GM23338 (cell line): ENCODE measurements around the gene BCAS1. TPM values are rescaled to one million over a fixed set of nuclear protein-coding genes. Genes with fewer than 3 reads are reported as not detected.

Experiments used
- ATAC-seq: fragments of 200-7000 bp; cut with Tn5 transposase; 3 replicates; pipeline ENCODE4 v1.9.1; 2020
- DNase-seq: peaks from one replicate; pipeline ENCODE4 v3.0.0-alpha.2; 2015; ENCODE audit warnings: low spot score
- H2AFZ ChIP-seq: fragments of 200-600 bp; sonication (generic); 2 replicates; pipeline ENCODE4 v1.8.0; 2016; ENCODE audit warnings: antibody characterized with exemption, mild to moderate bottlenecking, moderate library complexity
- H3F3A ChIP-seq: fragments of 200-600 bp; sonication (generic); replicated peaks from 2 replicates; pipeline ENCODE4 v1.8.0; 2017; ENCODE audit warnings: antibody characterized with exemption, mixed run types, low read depth
- H3K27ac ChIP-seq: fragments of 200-600 bp; sonication (generic); 2 replicates; pipeline ENCODE4 v1.6.1; 2016; ENCODE audit warnings: low read depth
- H3K27me3 ChIP-seq: fragments of 200-600 bp; sonication (generic); 2 replicates; pipeline ENCODE4 v1.8.0; 2016; ENCODE audit warnings: mild to moderate bottlenecking, mixed run types, moderate library complexity; ENCODE audit not compliant: insufficient read depth
- H3K36me3 ChIP-seq: fragments of 200-600 bp; sonication (generic); 2 replicates; pipeline ENCODE4 v1.8.0; 2016; ENCODE audit warnings: mild to moderate bottlenecking; ENCODE audit not compliant: insufficient read depth
- H3K4me1 ChIP-seq: fragments of 200-600 bp; sonication (generic); 2 replicates; pipeline ENCODE4 v1.8.0; 2016; ENCODE audit warnings: mild to moderate bottlenecking, moderate library complexity; ENCODE audit not compliant: insufficient read depth
- H3K4me2 ChIP-seq: fragments of 200-600 bp; sonication (generic); 2 replicates; pipeline ENCODE4 v1.7.1; 2017; ENCODE audit warnings: mixed run types
- H3K4me3 ChIP-seq: fragments of 200-600 bp; sonication (generic); 2 replicates; pipeline ENCODE4 v1.6.1; 2016; ENCODE audit warnings: mixed run types
- H3K79me2 ChIP-seq: fragments of 200-600 bp; sonication (generic); replicated peaks from 2 replicates; pipeline ENCODE4 v1.8.0; 2017; ENCODE audit warnings: mild to moderate bottlenecking; ENCODE audit not compliant: insufficient read depth
- H3K9me2 ChIP-seq: fragments of 200-600 bp; sonication (generic); 2 replicates; pipeline ENCODE4 v1.8.0; 2017; ENCODE audit not compliant: insufficient read depth
- H4K20me1 ChIP-seq: fragments of 200-600 bp; sonication (generic); replicated peaks from 2 replicates; pipeline ENCODE4 v1.8.0; 2017; ENCODE audit warnings: mild to moderate bottlenecking; ENCODE audit not compliant: insufficient read depth
- H3K27ac Mint-ChIP-seq: 2 replicates; pipeline ENCODE4 v1.8.0; 2020; ENCODE audit warnings: inconsistent platforms, mild to moderate bottlenecking, moderate library complexity, mixed read lengths
- H3K27me3 Mint-ChIP-seq: 3 replicates; pipeline ENCODE4 v1.8.0; 2022; ENCODE audit warnings: low read depth, mild to moderate bottlenecking, moderate library complexity, mixed read lengths, inconsistent platforms; ENCODE audit not compliant: insufficient read depth, poor library complexity
- H3K36me3 Mint-ChIP-seq: 3 replicates; pipeline ENCODE4 v1.8.0; 2021; ENCODE audit warnings: low read depth, mild to moderate bottlenecking, inconsistent platforms, moderate library complexity, mixed read lengths
- H3K4me1 Mint-ChIP-seq: 3 replicates; pipeline ENCODE4 v1.8.0; 2020; ENCODE audit warnings: mild to moderate bottlenecking, inconsistent platforms, mixed read lengths
- H3K4me3 Mint-ChIP-seq: 3 replicates; pipeline ENCODE4 v1.8.0; 2021; ENCODE audit warnings: moderate library complexity, mild to moderate bottlenecking, inconsistent platforms, mixed read lengths
- H3K9me3 Mint-ChIP-seq: 3 replicates; pipeline ENCODE4 v1.8.0; 2020; ENCODE audit warnings: moderate library complexity, mild to moderate bottlenecking, inconsistent platforms, mixed read lengths
- CREB1 ChIP-seq: fragments of 250-450 bp; sonication (Bioruptor Pico); IDR thresholded peaks from 2 replicates; pipeline ENCODE4 v1.5.0; 2020; ENCODE audit warnings: low read depth, mild to moderate bottlenecking, moderate library complexity
- EZH2 ChIP-seq: fragments of 200-600 bp; sonication (generic); IDR thresholded peaks from one replicate; pipeline ENCODE4 v1.8.0; 2017; ENCODE audit warnings: antibody characterized with exemption, mild to moderate bottlenecking, low read depth; ENCODE audit not compliant: unreplicated experiment
- EZH2phosphoT487 ChIP-seq: fragments of 200-600 bp; sonication (generic); IDR thresholded peaks from one replicate; pipeline ENCODE4 v1.8.1; 2018; ENCODE audit warnings: antibody characterized with exemption; ENCODE audit not compliant: unreplicated experiment
- JUNB ChIP-seq: IDR thresholded peaks from one replicate; pipeline ENCODE4 v1.6.1; 2016; ENCODE audit warnings: antibody characterized with exemption; ENCODE audit not compliant: unreplicated experiment
- NANOG ChIP-seq: IDR thresholded peaks from 2 replicates; pipeline ENCODE4 v1.6.1; 2016; ENCODE audit warnings: antibody characterized with exemption, borderline replicate concordance
- POLR2AphosphoS5 ChIP-seq: IDR thresholded peaks from 2 replicates; pipeline ENCODE4 v1.6.1; 2016; ENCODE audit warnings: antibody characterized with exemption, low read depth
- STAT1 ChIP-seq: IDR thresholded peaks from one replicate; pipeline ENCODE4 v1.6.1; 2016; ENCODE audit warnings: antibody characterized with exemption; ENCODE audit not compliant: unreplicated experiment
- ZNF114 ChIP-seq: fragments of 250-450 bp; sonication (Bioruptor Pico); IDR thresholded peaks from 2 replicates; pipeline ENCODE4 v1.5.0; 2020; ENCODE audit warnings: mild to moderate bottlenecking, moderate library complexity
- ZNF331 ChIP-seq: fragments of 250-450 bp; sonication (Bioruptor Pico); IDR thresholded peaks from 2 replicates; pipeline ENCODE4 v1.5.0; 2020; ENCODE audit warnings: low read depth, mild to moderate bottlenecking, moderate library complexity
- polyA plus RNA-seq: library from polyadenylated mRNA; unstranded; fragments of >200 nt; fragmentation: Nextera tagmentation; extraction: Ambion mirVana; gene quantifications from 2 replicates; pipeline ENCODE4 v1.2.1, GENCODE V29; 2016
- total RNA-seq: library from RNA; depleted of rRNA; stranded (reverse); fragments of >200 nt; shearing (Covaris generic); gene quantifications from 2 replicates; pipeline ENCODE4 v1.2.3, GENCODE V29; 2014
- TF ChIP-seq, protein P1 (sequence below): IDR thresholded peaks from one replicate; pipeline ENCODE4 v1.6.1; 2018; ENCODE audit warnings: antibody characterized with exemption; ENCODE audit not compliant: unreplicated experiment
- TF ChIP-seq, protein P2 (sequence below), 2 experiments: fragments of 200-600 bp in 1 of 2; sonication (generic) in 1 of 2; conservative IDR thresholded peaks; 2 replicates each; pipeline versions ENCODE4 v1.5.1 to v1.6.1; 2016 to 2017; ENCODE audit warnings: antibody characterized with exemption in 2 of 2, low read depth in 2 of 2, mild to moderate bottlenecking in 2 of 2, moderate library complexity in 1 of 2
- TF ChIP-seq, protein P3 (sequence below): fragments of 250-450 bp; sonication (Bioruptor Pico); IDR thresholded peaks from 2 replicates; pipeline ENCODE4 v1.5.0; 2020; ENCODE audit warnings: mild to moderate bottlenecking, moderate library complexity
- TF ChIP-seq, protein P4 (sequence below): IDR thresholded peaks from 2 replicates; pipeline ENCODE4 v1.6.1; 2016; ENCODE audit warnings: antibody characterized with exemption

The BCAS1 gene
- total and polyA plus RNA-seq, 2 experiments from 2014 or later = 0.17 to 0.19 TPM

DNA sequence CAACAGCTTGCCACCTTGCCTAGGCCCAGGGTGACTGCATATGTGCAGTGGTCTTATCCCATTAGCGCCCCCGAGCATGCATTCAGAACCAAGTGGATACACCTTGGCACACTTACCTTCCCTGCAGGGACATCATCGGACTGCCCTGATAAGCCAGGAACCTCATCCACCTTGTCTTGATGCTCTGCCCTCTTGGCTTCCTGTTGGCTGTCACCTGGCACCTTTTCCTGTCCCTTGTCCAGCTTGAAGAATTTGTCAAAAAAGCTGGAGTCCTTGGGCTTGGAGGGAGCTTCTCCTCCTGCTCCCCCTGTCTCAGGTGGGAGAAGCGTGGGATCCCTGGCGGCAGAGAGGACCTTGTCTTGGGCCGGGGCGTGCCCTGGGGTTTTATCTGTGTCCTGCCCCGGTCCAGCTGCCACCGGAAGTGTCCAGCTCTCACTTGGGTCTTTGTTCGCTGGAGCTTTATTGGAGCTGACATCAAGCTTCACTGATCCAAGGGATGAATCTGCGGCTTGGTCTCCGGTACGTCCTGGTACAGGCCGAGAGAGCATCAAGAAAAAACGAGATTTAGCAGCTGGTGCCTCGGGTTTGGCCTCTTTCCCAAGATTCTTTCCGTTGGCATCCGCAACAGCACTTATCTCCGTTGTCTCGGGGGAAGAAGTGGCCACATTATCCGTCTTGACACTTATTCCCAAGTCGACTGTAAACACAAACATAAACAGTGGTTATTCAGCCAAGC is 42.0 kb downstream of the BCAS1 start:
- Mint-ChIP-seq H3K27ac (no peak overlapping the region), H3K4me1 (peaks cover 14% of the 10 kb centered on the region; the same call in 2 of the 3 replicates), H3K9me3 (no peaks in the 10 kb centered on the region), H3K4me3 (no peak overlapping the region), H3K27me3 (no peaks in the 10 kb centered on the region), H3K36me3 (no peaks in the 10 kb centered on the region)
- ATAC-seq (no peak), DNase-seq (no peak)
- no peaks in the 10 kb centered on the region; the same call in 1 of the 2 replicates for H3K9me2 ChIP-seq
- no peak for TF ChIP-seq EZH2phosphoT487
- TF ChIP-seq JUNB = no peak
- no peak for TF ChIP-seq STAT1
- TF ChIP-seq NANOG = no peak
- TF ChIP-seq, protein P1, sequence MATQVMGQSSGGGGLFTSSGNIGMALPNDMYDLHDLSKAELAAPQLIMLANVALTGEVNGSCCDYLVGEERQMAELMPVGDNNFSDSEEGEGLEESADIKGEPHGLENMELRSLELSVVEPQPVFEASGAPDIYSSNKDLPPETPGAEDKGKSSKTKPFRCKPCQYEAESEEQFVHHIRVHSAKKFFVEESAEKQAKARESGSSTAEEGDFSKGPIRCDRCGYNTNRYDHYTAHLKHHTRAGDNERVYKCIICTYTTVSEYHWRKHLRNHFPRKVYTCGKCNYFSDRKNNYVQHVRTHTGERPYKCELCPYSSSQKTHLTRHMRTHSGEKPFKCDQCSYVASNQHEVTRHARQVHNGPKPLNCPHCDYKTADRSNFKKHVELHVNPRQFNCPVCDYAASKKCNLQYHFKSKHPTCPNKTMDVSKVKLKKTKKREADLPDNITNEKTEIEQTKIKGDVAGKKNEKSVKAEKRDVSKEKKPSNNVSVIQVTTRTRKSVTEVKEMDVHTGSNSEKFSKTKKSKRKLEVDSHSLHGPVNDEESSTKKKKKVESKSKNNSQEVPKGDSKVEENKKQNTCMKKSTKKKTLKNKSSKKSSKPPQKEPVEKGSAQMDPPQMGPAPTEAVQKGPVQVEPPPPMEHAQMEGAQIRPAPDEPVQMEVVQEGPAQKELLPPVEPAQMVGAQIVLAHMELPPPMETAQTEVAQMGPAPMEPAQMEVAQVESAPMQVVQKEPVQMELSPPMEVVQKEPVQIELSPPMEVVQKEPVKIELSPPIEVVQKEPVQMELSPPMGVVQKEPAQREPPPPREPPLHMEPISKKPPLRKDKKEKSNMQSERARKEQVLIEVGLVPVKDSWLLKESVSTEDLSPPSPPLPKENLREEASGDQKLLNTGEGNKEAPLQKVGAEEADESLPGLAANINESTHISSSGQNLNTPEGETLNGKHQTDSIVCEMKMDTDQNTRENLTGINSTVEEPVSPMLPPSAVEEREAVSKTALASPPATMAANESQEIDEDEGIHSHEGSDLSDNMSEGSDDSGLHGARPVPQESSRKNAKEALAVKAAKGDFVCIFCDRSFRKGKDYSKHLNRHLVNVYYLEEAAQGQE = no peak
- no peak for TF ChIP-seq ZNF114 (CRISPR knock-in tag)
- TF ChIP-seq CREB1 (CRISPR knock-in tag) = no peak
- TF ChIP-seq, protein P2, sequence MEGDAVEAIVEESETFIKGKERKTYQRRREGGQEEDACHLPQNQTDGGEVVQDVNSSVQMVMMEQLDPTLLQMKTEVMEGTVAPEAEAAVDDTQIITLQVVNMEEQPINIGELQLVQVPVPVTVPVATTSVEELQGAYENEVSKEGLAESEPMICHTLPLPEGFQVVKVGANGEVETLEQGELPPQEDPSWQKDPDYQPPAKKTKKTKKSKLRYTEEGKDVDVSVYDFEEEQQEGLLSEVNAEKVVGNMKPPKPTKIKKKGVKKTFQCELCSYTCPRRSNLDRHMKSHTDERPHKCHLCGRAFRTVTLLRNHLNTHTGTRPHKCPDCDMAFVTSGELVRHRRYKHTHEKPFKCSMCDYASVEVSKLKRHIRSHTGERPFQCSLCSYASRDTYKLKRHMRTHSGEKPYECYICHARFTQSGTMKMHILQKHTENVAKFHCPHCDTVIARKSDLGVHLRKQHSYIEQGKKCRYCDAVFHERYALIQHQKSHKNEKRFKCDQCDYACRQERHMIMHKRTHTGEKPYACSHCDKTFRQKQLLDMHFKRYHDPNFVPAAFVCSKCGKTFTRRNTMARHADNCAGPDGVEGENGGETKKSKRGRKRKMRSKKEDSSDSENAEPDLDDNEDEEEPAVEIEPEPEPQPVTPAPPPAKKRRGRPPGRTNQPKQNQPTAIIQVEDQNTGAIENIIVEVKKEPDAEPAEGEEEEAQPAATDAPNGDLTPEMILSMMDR (conservative IDR thresholded peaks at IDR 0.05; ENCODE audit: low read depth in 2 of 2) = no peak
- TF ChIP-seq, protein P3, sequence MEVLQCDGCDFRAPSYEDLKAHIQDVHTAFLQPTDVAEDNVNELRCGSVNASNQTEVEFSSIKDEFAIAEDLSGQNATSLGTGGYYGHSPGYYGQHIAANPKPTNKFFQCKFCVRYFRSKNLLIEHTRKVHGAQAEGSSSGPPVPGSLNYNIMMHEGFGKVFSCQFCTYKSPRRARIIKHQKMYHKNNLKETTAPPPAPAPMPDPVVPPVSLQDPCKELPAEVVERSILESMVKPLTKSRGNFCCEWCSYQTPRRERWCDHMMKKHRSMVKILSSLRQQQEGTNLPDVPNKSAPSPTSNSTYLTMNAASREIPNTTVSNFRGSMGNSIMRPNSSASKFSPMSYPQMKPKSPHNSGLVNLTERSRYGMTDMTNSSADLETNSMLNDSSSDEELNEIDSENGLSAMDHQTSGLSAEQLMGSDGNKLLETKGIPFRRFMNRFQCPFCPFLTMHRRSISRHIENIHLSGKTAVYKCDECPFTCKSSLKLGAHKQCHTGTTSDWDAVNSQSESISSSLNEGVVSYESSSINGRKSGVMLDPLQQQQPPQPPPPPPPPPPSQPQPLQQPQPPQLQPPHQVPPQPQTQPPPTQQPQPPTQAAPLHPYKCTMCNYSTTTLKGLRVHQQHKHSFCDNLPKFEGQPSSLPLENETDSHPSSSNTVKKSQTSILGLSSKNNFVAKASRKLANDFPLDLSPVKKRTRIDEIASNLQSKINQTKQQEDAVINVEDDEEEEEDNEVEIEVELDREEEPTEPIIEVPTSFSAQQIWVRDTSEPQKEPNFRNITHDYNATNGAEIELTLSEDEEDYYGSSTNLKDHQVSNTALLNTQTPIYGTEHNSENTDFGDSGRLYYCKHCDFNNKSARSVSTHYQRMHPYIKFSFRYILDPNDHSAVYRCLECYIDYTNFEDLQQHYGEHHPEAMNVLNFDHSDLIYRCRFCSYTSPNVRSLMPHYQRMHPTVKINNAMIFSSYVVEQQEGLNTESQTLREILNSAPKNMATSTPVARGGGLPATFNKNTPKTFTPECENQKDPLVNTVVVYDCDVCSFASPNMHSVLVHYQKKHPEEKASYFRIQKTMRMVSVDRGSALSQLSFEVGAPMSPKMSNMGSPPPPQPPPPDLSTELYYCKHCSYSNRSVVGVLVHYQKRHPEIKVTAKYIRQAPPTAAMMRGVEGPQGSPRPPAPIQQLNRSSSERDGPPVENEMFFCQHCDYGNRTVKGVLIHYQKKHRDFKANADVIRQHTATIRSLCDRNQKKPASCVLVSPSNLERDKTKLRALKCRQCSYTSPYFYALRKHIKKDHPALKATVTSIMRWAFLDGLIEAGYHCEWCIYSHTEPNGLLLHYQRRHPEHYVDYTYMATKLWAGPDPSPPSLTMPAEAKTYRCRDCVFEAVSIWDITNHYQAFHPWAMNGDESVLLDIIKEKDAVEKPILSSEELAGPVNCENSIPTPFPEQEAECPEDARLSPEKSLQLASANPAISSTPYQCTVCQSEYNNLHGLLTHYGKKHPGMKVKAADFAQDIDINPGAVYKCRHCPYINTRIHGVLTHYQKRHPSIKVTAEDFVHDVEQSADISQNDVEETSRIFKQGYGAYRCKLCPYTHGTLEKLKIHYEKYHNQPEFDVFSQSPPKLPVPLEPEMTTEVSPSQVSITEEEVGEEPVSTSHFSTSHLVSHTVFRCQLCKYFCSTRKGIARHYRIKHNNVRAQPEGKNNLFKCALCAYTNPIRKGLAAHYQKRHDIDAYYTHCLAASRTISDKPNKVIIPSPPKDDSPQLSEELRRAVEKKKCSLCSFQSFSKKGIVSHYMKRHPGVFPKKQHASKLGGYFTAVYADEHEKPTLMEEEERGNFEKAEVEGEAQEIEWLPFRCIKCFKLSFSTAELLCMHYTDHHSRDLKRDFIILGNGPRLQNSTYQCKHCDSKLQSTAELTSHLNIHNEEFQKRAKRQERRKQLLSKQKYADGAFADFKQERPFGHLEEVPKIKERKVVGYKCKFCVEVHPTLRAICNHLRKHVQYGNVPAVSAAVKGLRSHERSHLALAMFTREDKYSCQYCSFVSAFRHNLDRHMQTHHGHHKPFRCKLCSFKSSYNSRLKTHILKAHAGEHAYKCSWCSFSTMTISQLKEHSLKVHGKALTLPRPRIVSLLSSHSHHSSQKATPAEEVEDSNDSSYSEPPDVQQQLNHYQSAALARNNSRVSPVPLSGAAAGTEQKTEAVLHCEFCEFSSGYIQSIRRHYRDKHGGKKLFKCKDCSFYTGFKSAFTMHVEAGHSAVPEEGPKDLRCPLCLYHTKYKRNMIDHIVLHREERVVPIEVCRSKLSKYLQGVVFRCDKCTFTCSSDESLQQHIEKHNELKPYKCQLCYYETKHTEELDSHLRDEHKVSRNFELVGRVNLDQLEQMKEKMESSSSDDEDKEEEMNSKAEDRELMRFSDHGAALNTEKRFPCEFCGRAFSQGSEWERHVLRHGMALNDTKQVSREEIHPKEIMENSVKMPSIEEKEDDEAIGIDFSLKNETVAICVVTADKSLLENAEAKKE = no peak
- TF ChIP-seq POLR2AphosphoS5 = no peak
- TF ChIP-seq, protein P4, sequence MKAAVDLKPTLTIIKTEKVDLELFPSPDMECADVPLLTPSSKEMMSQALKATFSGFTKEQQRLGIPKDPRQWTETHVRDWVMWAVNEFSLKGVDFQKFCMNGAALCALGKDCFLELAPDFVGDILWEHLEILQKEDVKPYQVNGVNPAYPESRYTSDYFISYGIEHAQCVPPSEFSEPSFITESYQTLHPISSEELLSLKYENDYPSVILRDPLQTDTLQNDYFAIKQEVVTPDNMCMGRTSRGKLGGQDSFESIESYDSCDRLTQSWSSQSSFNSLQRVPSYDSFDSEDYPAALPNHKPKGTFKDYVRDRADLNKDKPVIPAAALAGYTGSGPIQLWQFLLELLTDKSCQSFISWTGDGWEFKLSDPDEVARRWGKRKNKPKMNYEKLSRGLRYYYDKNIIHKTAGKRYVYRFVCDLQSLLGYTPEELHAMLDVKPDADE = no peak
- TF ChIP-seq ZNF331 (CRISPR knock-in tag) = no peak
- no peak for TF ChIP-seq EZH2
- H3K79me2 ChIP-seq = no peaks in the 10 kb centered on the region
- no peaks in the 10 kb centered on the region for H3K27me3 ChIP-seq
- H3K4me2 ChIP-seq = no peak overlapping the region
- H3K36me3 ChIP-seq = no peaks in the 10 kb centered on the region
- H3F3A ChIP-seq = no peaks in the 10 kb centered on the region
- peak overlapping the region; percentile 21; the same call in 1 of the 2 replicates for H2AFZ ChIP-seq
- H3K27ac ChIP-seq = no peak overlapping the region
- H3K4me3 ChIP-seq = no peak overlapping the region
- no peaks in the 10 kb centered on the region for H4K20me1 ChIP-seq
- H3K4me1 ChIP-seq = peaks cover 5% of the 10 kb centered on the region; the same call in 1 of the 2 replicates
